Inferior parietal cortex (tissue), 1 donor: Measurements from ENCODE around the gene RPL38.

Source experiments
- DNase-seq: peaks from one replicate; pipeline ENCODE4 v3.0.0-alpha.2; 2016; ENCODE audit errors: extremely low spot score

The RPL38 gene

DNA sequence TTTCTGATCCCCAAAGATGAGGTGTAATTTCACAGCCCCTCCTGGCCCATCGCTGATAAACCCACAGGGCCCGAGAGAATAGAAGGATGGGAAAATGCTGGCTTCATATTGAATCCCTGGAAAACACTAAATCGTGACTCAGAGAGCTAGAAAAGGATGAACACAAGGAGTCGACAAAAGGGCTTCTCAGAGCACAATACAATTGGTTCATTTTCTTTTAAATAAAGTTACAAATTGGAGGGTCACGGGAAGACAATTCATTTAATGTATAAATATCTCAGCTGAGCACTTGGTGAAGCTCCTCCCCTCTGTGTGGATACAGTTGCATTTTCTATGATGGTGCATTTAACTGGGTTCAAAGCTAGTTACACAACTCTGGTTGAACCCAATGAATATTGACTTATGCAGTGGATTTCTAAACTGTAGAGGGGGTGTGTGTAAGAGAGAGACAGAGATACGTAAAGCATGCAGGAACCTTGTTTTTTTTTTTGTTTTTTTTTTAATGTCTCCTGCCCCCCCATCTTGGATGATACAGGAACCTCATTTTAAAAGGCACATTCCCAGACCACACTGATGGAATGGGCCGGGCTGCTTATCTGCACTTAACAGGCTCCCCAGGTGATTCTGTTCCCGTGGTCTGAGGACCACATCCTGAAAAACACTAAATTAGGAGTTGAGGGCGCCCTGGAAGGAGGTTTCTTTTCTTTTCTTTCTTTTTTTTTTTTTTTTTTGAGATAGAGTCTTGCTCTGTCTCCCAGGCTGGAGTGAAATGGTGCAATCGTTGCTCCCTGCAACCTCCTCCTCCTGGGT is 24.0 kb downstream of the RPL38 start:
- DNase-seq = no peak

GRCh38 chr17:74228306-74228978 is 25.0 kb downstream of the RPL38 start:
- DNase-seq = no peak

DNA sequence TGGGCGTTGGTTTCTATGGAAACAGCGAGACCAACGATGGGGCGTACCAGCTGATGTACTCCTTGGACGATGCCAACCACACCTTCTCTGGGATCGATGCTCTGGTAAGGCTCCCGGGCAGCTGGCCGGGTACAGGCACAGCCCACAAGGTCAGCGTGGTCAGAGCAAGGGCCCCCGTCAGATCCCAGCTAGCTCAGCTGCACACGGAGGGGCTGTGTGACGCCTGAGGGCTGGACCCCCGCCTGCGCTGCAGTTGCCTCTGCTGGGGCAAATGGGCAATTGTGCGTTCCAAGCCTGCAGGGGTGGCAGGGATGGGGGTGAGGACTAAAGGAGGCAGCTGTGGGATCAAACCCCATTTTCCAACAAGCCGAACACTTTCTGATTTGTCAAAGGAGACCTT is 27.4 kb downstream of the RPL38 start:
- no peak for DNase-seq

GRCh38 chr17:74231928-74232907 is 28.7 kb downstream of the RPL38 start:
- DNase-seq = no peak

- DNase-seq = no peak
Observed at GRCh38 chr17:74233937-74234336, 30.5 kb downstream of the RPL38 start.

GRCh38 chr17:74234486-74234885 is 31.0 kb downstream of the RPL38 start:
- DNase-seq = no peak

- peak; percentile 82 for DNase-seq
Observed at GRCh38 chr17:74235040-74235581, 31.6 kb downstream of the RPL38 start.

DNA sequence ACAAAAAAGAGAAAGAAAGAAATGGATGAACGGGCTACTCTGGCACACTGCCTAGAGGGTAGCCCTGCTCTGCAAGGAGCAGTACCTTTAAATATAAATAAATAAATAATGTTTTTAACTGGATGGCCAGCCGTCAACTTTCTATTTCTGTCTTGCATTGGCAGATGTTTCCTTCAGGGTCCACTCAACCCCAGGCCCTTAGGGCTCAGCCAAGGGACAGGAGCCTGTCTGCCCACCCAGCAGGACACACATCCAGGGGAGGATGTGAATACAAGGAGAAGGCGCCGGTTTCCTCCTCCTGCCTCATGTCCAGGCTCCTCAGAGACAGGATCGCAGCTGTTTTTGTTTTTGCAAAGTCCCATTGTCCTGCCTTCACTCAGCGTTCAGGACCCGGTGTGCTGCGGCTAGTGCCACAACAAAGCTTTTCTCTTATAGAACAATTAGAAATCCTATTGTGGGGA is 32.5 kb downstream of the RPL38 start:
- peak; percentile 36 for DNase-seq

GRCh38 chr17:74237321-74237720 is 33.8 kb downstream of the RPL38 start:
- DNase-seq = no peak

DNA sequence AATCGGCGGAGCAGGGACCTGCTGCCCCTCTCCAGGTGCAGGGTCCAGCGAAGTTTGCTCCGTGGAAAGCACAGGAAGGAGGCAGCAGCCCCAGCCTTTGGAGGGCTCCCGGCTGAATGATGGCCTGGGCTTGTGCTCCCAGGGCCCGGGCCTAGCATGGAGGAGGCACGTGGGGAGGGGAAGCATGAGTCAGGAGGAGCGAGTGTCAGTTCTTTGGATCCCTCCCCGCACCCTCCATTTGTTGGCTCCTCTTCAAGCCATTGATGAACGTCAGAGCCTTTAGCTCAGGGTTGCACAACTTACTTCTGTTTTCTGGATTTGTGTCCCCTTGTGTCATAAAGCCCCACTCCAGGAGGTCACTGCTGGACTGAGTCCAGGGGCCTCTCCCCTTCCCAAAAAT is 35.7 kb downstream of the RPL38 start:
- DNase-seq = no peak

DNA sequence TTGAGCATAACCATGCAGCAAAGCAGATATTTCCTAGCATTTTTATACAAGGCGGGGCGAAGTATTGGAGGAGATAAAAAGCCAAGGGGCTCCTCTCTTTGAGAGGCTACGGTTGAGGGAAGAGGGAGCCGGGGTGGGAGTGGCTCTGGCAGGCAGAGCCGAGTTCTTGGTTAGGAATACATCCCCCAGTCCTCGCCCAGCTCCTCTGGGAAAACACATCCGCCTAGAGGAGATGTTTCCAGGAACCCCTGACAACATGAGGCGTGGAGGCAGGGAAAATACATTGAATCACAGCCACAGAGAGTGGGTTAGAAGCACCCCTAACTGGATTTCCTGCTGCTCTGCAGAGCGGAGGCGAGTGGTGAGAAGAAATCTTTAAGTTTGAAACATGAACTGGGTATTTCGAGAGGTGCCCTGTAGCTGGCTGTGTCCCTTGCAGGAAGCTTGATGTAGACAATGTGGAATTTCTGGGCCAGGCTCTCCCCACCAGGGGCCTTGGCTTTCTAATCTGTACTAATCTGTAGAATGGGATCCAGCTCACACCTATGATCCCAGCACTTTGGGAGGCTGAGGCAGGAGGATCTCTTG is 37.2 kb downstream of the RPL38 start:
- DNase-seq = no peak

DNA sequence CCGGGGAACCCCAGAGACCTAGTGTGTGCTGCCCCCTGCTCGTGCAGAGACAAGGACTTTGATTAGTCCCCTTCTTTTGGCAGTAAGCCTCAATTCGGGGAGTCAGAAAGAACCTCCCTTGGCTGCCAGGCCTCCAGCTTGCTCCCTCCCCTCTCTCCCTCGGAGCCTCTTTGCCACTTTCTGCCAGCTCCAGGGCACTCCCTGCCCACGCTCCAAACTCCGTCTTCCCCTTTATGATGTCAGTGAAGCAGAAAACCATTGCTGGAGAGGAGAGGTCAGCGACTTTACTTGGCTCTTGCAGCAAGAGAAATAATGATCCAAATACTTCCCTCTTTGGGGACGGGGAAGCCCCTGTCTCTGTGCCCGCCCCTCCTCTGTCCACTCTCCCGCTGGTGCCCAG is 38.0 kb downstream of the RPL38 start:
- DNase-seq = no peak

GRCh38 chr17:74241847-74242246 is 38.4 kb downstream of the RPL38 start:
- DNase-seq = no peak

GRCh38 chr17:74243013-74243755 is 39.7 kb downstream of the RPL38 start:
- peak; percentile 47 for DNase-seq

DNA sequence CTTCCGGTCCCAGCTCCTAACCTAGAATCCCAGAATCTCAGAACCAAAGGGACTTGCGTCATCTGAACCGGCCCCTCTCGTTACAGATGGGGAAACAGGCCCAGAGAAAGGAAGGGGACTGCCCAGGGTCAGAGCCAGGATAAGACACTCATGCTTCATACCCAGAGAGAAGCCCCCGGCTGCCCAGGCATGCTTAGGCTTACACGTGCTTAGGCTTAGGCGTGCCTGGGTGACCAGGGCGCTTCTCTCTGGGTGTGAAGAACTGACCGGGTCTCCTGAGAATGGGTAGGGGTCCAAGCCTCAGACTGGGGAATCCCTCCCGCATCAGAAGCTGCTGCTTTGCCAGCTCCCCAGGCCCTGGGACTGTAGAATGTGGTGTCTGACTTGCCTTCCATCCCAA is 40.6 kb downstream of the RPL38 start:
- no peak for DNase-seq

DNA sequence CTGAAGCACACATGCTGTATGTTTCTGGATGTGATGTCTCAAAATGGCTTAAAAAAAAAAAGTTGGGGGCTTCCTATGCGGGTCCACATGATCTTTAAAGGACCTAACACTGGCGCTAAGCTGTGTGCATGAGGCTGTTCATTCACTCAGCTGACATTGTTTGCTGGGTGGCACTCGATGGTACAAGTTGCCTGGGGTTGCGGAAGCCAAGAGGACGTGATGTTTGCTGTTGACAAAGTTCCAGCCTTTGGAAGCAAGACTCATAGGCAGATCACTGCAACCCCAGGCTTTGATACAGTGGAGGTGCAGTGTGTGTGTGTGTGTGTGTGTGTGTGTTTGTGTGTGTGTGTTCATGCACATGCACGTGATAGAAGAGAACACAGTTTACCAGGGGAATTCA is 41.1 kb downstream of the RPL38 start:
- DNase-seq = peak; percentile 80

DNA sequence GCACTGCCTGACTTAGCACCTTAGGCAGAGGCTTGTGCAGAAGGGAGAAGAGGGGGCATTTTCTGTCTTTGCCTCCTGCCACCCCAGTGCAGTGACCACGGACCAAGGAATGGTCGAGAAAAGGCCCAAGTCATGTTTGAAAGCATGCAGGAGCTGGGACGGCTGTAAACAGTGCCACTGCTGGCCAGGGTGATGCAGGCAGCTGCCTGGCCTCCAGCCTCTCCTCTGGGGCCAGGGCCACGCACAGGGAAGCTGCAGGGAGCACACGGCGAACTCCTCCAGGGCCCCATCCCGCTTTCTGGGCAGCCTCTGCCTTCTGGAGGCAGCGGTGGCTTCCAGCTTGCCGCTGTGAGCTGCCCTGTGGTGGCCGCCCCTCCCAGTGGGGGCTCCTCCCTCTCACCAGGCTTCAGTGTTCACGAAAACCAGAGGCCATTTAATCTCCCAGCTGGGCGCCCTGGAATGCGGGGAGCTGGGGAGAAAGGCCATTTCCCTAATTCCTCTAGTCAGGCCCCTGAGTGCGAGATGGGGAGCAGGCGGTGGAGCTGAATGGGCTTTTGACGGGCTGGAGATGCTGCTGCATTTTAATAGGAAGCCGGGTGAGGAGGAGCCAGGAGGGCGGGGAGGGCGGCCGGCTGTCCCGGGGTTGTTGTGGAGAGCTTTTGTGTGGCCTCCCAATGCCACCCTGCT is 41.8 kb downstream of the RPL38 start:
- DNase-seq = peak; percentile 75

DNA sequence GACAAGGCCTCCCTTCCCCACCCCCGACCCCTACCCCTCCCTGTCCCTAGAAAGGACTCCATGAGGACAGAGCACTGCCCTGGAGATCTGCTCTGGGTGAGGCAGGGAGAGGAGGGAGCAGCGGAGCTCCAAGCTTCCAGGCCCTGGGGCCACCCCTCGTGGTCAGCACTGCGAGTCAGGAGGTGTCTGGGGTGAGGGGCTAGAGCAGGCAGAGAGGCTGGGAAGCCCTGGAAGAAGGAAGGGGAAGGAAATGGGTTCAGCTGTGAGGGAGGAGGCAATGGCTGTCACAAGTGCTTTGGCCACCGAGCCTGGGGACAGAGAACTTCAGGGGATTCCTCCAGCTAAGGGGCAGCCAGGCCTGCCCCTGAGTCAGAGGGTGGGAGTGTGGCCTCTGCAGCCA is 42.4 kb downstream of the RPL38 start:
- no peak for DNase-seq

DNA sequence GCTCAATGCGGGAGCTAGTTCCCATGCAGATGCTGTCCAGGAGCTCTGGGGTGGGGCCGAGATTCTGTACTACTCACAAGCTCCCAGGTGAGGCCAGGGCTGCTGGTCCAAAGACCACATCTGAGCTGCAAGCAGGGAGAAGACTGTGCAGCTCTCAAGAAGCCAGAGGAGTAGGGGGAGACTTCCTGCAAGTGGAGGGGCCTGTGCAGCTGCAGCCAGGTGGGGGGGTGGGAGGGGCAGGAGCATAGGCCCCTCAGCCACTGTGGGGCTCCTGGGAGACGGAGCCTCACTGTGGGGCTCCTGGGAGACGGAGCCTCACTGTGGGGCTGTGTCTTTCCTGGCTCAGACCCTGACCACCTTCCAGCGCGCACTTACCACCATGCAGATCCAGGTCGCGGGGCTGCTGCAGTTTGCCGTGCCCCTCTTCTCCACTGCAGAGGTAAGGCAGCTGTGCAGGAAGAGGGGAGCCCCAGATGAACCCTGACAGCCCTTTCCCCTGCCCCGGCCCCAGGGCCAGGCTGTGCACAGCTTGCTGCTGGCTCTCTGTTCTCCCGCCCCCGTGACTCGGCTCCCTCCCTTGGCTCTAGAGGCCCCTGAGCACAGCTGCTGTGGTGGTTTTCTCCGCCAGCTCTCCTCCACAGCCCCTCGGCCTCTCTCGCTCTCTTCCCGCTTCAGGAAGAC is 46.3 kb downstream of the RPL38 start:
- no peak for DNase-seq
